Measurements from ENCODE around the gene TAF6.

DNA sequence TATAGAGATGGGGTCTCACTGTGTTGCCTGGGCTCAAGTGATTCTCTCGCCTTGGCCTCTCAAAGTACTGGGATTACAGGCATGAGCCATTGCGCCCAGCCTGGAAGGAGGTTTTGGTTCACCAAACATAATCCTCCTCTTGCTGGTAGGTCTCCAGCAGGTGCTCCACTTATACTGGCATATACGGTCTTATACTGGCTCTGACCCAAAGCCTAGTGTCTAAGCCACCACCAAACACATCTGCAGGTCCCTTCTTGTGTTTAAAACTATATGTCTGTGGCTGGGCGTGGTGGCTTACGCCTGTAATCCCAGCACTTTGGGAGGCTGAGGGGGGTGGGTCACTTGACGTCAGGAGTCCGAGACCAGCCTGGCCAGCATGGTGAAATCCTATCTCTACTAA, 13.0 kb upstream of the TAF6 start:
- TF ChIP-seq, protein P1, sequence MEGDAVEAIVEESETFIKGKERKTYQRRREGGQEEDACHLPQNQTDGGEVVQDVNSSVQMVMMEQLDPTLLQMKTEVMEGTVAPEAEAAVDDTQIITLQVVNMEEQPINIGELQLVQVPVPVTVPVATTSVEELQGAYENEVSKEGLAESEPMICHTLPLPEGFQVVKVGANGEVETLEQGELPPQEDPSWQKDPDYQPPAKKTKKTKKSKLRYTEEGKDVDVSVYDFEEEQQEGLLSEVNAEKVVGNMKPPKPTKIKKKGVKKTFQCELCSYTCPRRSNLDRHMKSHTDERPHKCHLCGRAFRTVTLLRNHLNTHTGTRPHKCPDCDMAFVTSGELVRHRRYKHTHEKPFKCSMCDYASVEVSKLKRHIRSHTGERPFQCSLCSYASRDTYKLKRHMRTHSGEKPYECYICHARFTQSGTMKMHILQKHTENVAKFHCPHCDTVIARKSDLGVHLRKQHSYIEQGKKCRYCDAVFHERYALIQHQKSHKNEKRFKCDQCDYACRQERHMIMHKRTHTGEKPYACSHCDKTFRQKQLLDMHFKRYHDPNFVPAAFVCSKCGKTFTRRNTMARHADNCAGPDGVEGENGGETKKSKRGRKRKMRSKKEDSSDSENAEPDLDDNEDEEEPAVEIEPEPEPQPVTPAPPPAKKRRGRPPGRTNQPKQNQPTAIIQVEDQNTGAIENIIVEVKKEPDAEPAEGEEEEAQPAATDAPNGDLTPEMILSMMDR (IDR thresholded peaks at IDR 0.05) = no peak
- no peak for TF ChIP-seq RAD21 (conservative IDR thresholded peaks at IDR 0.05 in 1 of 2, IDR thresholded peaks at IDR 0.05 in 1 of 2)
- no peak for TF ChIP-seq POLR2A (IDR thresholded peaks at IDR 0.05; ENCODE audit: low read length)
- no peak for TF ChIP-seq HDAC2 (IDR thresholded peaks at IDR 0.05)
- TF ChIP-seq RNF2 (IDR thresholded peaks at IDR 0.05; ENCODE audit: borderline replicate concordance, low read depth) = no peak
- TF ChIP-seq CBX2 (IDR thresholded peaks at IDR 0.05; ENCODE audit: borderline replicate concordance, low read depth) = no peak
